Neural cell (in vitro differentiated cells): Measurements from ENCODE around the gene ZNF853. TPM values are rescaled to one million over a fixed set of nuclear protein-coding genes. Genes with fewer than 3 reads are reported as not detected.

Experiments
- H2AFZ ChIP-seq: fragments of 200-600, 300-800 bp; sonication (generic), shearing (Covaris generic); 2 replicates; pipeline ENCODE4 v1.6.0; 2014; ENCODE audit warnings: low read depth, mild to moderate bottlenecking, antibody characterized with exemption, low read length, moderate library complexity
- H3F3A ChIP-seq: fragments of 200-600 bp; shearing (Covaris generic); 2 replicates; pipeline ENCODE4 v1.6.1; 2016; ENCODE audit warnings: mild to moderate bottlenecking, moderate library complexity, mixed read lengths, antibody characterized with exemption, low read length; ENCODE audit not compliant: insufficient read depth, poor library complexity, severe bottlenecking
- H3K27ac ChIP-seq: fragments of 200-600, 300-800 bp; sonication (generic), shearing (Covaris generic); 2 replicates; pipeline ENCODE4 v1.5.1; 2014; ENCODE audit warnings: mild to moderate bottlenecking, low read length, moderate library complexity
- H3K27me3 ChIP-seq: fragments of 300-800, 200-600 bp; sonication (generic), shearing (Covaris generic); 2 replicates; pipeline ENCODE4 v1.6.0; 2014; ENCODE audit warnings: mild to moderate bottlenecking, low read depth, low read length, moderate library complexity; ENCODE audit not compliant: insufficient read depth
- H3K36me3 ChIP-seq: fragments of 300-800, 200-600 bp; sonication (generic), shearing (Covaris generic); 2 replicates; pipeline ENCODE4 v1.5.1; 2014; ENCODE audit warnings: mild to moderate bottlenecking, antibody characterized with exemption, low read length, moderate library complexity; ENCODE audit not compliant: insufficient read depth
- H3K4me2 ChIP-seq: fragments of 300-800, 200-600 bp; sonication (generic), shearing (Covaris generic); 2 replicates; pipeline ENCODE4 v1.6.0; 2014; ENCODE audit warnings: mild to moderate bottlenecking, low read length
- H3K4me3 ChIP-seq: fragments of 300-800, 200-600 bp; sonication (generic), shearing (Covaris generic); 2 replicates; pipeline ENCODE4 v1.5.1; 2014; ENCODE audit warnings: mild to moderate bottlenecking, low read length, moderate library complexity
- H3K79me2 ChIP-seq: fragments of 200-600 bp; shearing (Covaris generic); replicated peaks from 2 replicates; pipeline ENCODE4 v1.6.0; 2014; ENCODE audit warnings: mild to moderate bottlenecking, low read length, moderate library complexity; ENCODE audit not compliant: insufficient read depth
- H3K9ac ChIP-seq: fragments of 300-800, 200-600 bp; sonication (generic), shearing (Covaris generic); 2 replicates; pipeline ENCODE4 v1.6.1; 2016; ENCODE audit warnings: mild to moderate bottlenecking, low read length, mixed read lengths
- H3K9me2 ChIP-seq: fragments of 200-600 bp; shearing (Covaris generic); 2 replicates; pipeline ENCODE4 v1.6.1; 2016; ENCODE audit warnings: mild to moderate bottlenecking, low read length, mixed read lengths; ENCODE audit not compliant: insufficient read depth
- H3K9me3 ChIP-seq: fragments of 200-600, 300-800 bp; sonication (generic), shearing (Covaris generic); 2 replicates; pipeline ENCODE4 v1.6.1; 2016; ENCODE audit warnings: mild to moderate bottlenecking, mixed run types, low read length, moderate library complexity, mixed read lengths
- H4K20me1 ChIP-seq: fragments of 200-600 bp; shearing (Covaris generic); 2 replicates; pipeline ENCODE4 v1.6.1; 2016; ENCODE audit warnings: mild to moderate bottlenecking, mixed run types; ENCODE audit not compliant: insufficient read depth
- CTCF ChIP-seq: fragments of 450-650 bp; IDR thresholded peaks from 2 replicates; pipeline ENCODE4 v1.5.1; 2014; ENCODE audit warnings: antibody characterized with exemption, mild to moderate bottlenecking, moderate library complexity; ENCODE audit not compliant: poor library complexity, severe bottlenecking
- EP300 ChIP-seq: fragments of 450-650 bp; conservative IDR thresholded peaks from 2 replicates; pipeline ENCODE4 v1.6.1; 2014; ENCODE audit warnings: antibody characterized with exemption, mild to moderate bottlenecking, moderate library complexity; ENCODE audit not compliant: poor library complexity, severe bottlenecking
- EZH2 ChIP-seq: fragments of 200-600, 300-800 bp; shearing (Covaris generic), sonication (generic); IDR thresholded peaks from 2 replicates; pipeline ENCODE4 v1.6.1; 2014; ENCODE audit warnings: antibody characterized with exemption, low read length, borderline replicate concordance, mild to moderate bottlenecking; ENCODE audit not compliant: insufficient read depth, poor library complexity, severe bottlenecking
- MXI1 ChIP-seq: fragments of 450-650 bp; conservative IDR thresholded peaks from 2 replicates; pipeline ENCODE4 v1.6.1; 2014; ENCODE audit warnings: antibody characterized with exemption, mild to moderate bottlenecking; ENCODE audit not compliant: poor library complexity, severe bottlenecking
- POLR2AphosphoS5 ChIP-seq: IDR thresholded peaks from 2 replicates; pipeline ENCODE4 v1.6.1; 2012
- RAD21 ChIP-seq: fragments of 450-650 bp; conservative IDR thresholded peaks from 2 replicates; pipeline ENCODE4 v1.6.1; 2014; ENCODE audit warnings: antibody characterized with exemption, mild to moderate bottlenecking, moderate library complexity
- REST ChIP-seq: IDR thresholded peaks from 2 replicates; pipeline ENCODE4 v1.6.1; 2012; ENCODE audit warnings: borderline replicate concordance
- SMC3 ChIP-seq: fragments of 450-650 bp; conservative IDR thresholded peaks from 2 replicates; pipeline ENCODE4 v1.6.1; 2014; ENCODE audit warnings: antibody characterized with exemption, mild to moderate bottlenecking, moderate library complexity; ENCODE audit not compliant: poor library complexity
- TAF1 ChIP-seq: IDR thresholded peaks from 2 replicates; pipeline ENCODE4 v1.6.1; 2012; ENCODE audit warnings: low read depth
- polyA plus RNA-seq: library from polyadenylated mRNA; depleted of rRNA; stranded (reverse); fragments of >200 nt; gene quantifications from 2 replicates; pipeline ENCODE4 v1.2.3, GENCODE V29; 2014

ZNF853 gene
- polyA plus RNA-seq, 1 donor from 2014 or later: 8.7 TPM

- H3K9me3 ChIP-seq: no peaks in the 10 kb centered on the region
- no peaks in the 10 kb centered on the region for H3K27me3 ChIP-seq
- no peaks in the 10 kb centered on the region for H3K36me3 ChIP-seq
- H3K79me2 ChIP-seq: peaks cover 16% of the 10 kb centered on the region
- H3K9ac ChIP-seq: no peak overlapping the region
- H3K9me2 ChIP-seq: no peaks in the 10 kb centered on the region
- H3K4me2 ChIP-seq: no peak overlapping the region
- no peaks in the 10 kb centered on the region for H4K20me1 ChIP-seq
- TF ChIP-seq EZH2: no peak
- no peak for TF ChIP-seq CTCF
- H3K4me3 ChIP-seq: no peak overlapping the region
- no peaks in the 10 kb centered on the region for H3F3A ChIP-seq
- H2AFZ ChIP-seq: no peak overlapping the region
- H3K27ac ChIP-seq: no peak overlapping the region
Observed at GRCh38 chr7:6643915-6644625, 28.7 kb downstream of the ZNF853 start.

GRCh38 chr7:6644728-6645127, 29.3 kb downstream of the ZNF853 start:
- Histone ChIP-seq H3F3A (no peaks in the 10 kb centered on the region), H3K9me3 (no peaks in the 10 kb centered on the region), H3K4me2 (no peak overlapping the region), H3K9me2 (no peaks in the 10 kb centered on the region), H3K79me2 (peaks cover 9% of the 10 kb centered on the region), H3K36me3 (peaks cover 2% of the 10 kb centered on the region), H3K27me3 (no peaks in the 10 kb centered on the region), H3K4me3 (no peak overlapping the region), H4K20me1 (no peaks in the 10 kb centered on the region), H3K27ac (no peak overlapping the region), H3K9ac (no peak overlapping the region), H2AFZ (no peak overlapping the region)
- TF ChIP-seq EP300 (no peak), POLR2AphosphoS5 (no peak), SMC3 (no peak), RAD21 (no peak), REST (no peak), MXI1 (no peak), CTCF (no peak), TAF1 (no peak), EZH2 (no peak)
